IMR-90 (cell line): ENCODE measurements around the gene MRPS22. TPM values are rescaled to one million over a fixed set of nuclear protein-coding genes. Genes with fewer than 3 reads are reported as not detected.

Experiments used
- ATAC-seq: fragments of 200-7000 bp; cut with Tn5 transposase; 2 replicates; pipeline ENCODE4 v1.9.1; 2020; ENCODE audit warnings: low read depth, mild to moderate bottlenecking, moderate library complexity
- BruUV-seq: library from RNA; stranded (reverse); fragments of 400-500 nt; replicated peaks from 2 replicates; lab custom pipeline; 2021; lab: Mats Ljungman, UMichigan
- CTCF ChIA-PET: fragments of 300-600 bp; formaldehyde crosslinking; extraction: SDS; loops from one replicate; lab custom pipeline; 2021; ENCODE audit warnings: antibody characterized with exemption; lab: Yijun Ruan, JAX
- POLR2A ChIA-PET: fragments of 300-600 bp; sonication (Branson Sonifier 250); formaldehyde crosslinking; loops from one replicate; lab custom pipeline; 2022; ENCODE audit warnings: antibody characterized with exemption; ENCODE audit not compliant: unreplicated experiment; lab: Charles Lee
- DNase-seq: peaks from one replicate; pipeline ENCODE4 v3.0.0; 2013
- H2AFZ ChIP-seq: replicated peaks from 2 replicates; pipeline ENCODE3; 2013; ENCODE audit warnings: low read length, mild to moderate bottlenecking; ENCODE audit not compliant: poor library complexity
- H2AK5ac ChIP-seq: 2 replicates; pipeline ENCODE4 v1.6.1; 2013; ENCODE audit warnings: low read depth, low read length, inconsistent platforms
- H2AK9ac ChIP-seq: replicated peaks from 2 replicates; pipeline ENCODE3; 2013; ENCODE audit warnings: mild to moderate bottlenecking, low read depth, low read length, moderate library complexity; ENCODE audit not compliant: poor library complexity
- H2BK120ac ChIP-seq: 2 replicates; pipeline ENCODE4 v1.6.1; 2013; ENCODE audit warnings: low read depth, low read length, inconsistent platforms
- H2BK15ac ChIP-seq: 3 replicates; pipeline ENCODE4 v1.6.1; 2013; ENCODE audit warnings: low read depth, low read length, inconsistent platforms
- H2BK20ac ChIP-seq: 2 replicates; pipeline ENCODE4 v1.6.1; 2013; ENCODE audit warnings: low read depth, mild to moderate bottlenecking, inconsistent platforms, low read length, moderate library complexity
- H2BK5ac ChIP-seq: 2 replicates; pipeline ENCODE4 v1.6.1; 2013; ENCODE audit warnings: mild to moderate bottlenecking, low read depth, low read length, inconsistent platforms; ENCODE audit not compliant: poor library complexity, severe bottlenecking
- H3K14ac ChIP-seq: replicated peaks from 2 replicates; pipeline ENCODE4 v1.6.1; 2013; ENCODE audit warnings: low read depth, low read length, inconsistent platforms
- H3K18ac ChIP-seq: 2 replicates; pipeline ENCODE4 v1.6.1; 2013; ENCODE audit warnings: low read depth, low read length, control low read depth
- H3K23ac ChIP-seq: 2 replicates; pipeline ENCODE4 v1.6.1; 2013; ENCODE audit warnings: low read depth, low read length, inconsistent platforms
- H3K27ac ChIP-seq: 2 replicates; pipeline ENCODE4 v1.5.1; 2013; ENCODE audit warnings: mild to moderate bottlenecking, control low read depth, low read length; ENCODE audit not compliant: insufficient read depth
- H3K27me3 ChIP-seq: 2 replicates; pipeline ENCODE4 v1.6.1; 2013; ENCODE audit warnings: low read length; ENCODE audit not compliant: control insufficient read depth, insufficient read depth
- H3K36me3 ChIP-seq: 2 replicates; pipeline ENCODE4 v1.6.1; 2013; ENCODE audit warnings: low read length, mixed read lengths; ENCODE audit not compliant: control insufficient read depth, insufficient read depth
- H3K4ac ChIP-seq: 2 replicates; pipeline ENCODE4 v1.6.1; 2013; ENCODE audit warnings: low read depth, low read length, inconsistent platforms
- H3K4me1 ChIP-seq: 2 replicates; pipeline ENCODE4 v1.6.1; 2013; ENCODE audit warnings: low read length, mixed read lengths; ENCODE audit not compliant: control insufficient read depth, insufficient read depth
- H3K4me2 ChIP-seq: 2 replicates; pipeline ENCODE4 v1.6.1; 2013; ENCODE audit warnings: low read depth, mild to moderate bottlenecking, control low read depth, low read length, moderate library complexity
- H3K4me3 ChIP-seq: 2 replicates; pipeline ENCODE4 v1.5.1; 2013; ENCODE audit warnings: low read depth, mild to moderate bottlenecking, control low read depth, low read length, moderate library complexity; ENCODE audit not compliant: insufficient read depth
- H3K56ac ChIP-seq: 2 replicates; pipeline ENCODE4 v1.6.1; 2013; ENCODE audit warnings: low read length, inconsistent platforms; ENCODE audit not compliant: insufficient read depth; ENCODE audit errors: extremely low read depth
- H3K79me1 ChIP-seq, 2 experiments: 2 replicates each; pipeline ENCODE4 v1.6.1; 2013; ENCODE audit warnings: low read length in 2 of 2, inconsistent platforms in 1 of 2, low read depth in 1 of 2
- H3K9ac ChIP-seq: 2 replicates; pipeline ENCODE4 v1.6.1; 2013; ENCODE audit warnings: low read depth, low read length, control low read depth
- H3K9me1 ChIP-seq: 2 replicates; pipeline ENCODE4 v1.6.1; 2013; ENCODE audit warnings: low read length, inconsistent platforms; ENCODE audit not compliant: insufficient read depth
- H3K9me3 ChIP-seq: 2 replicates; pipeline ENCODE4 v1.6.1; 2013; ENCODE audit warnings: low read length; ENCODE audit not compliant: control insufficient read depth, insufficient read depth
- H4K20me1 ChIP-seq: 2 replicates; pipeline ENCODE4 v1.6.1; 2013; ENCODE audit warnings: low read length, inconsistent platforms; ENCODE audit not compliant: insufficient read depth
- H4K5ac ChIP-seq: 2 replicates; pipeline ENCODE4 v1.6.1; 2013; ENCODE audit warnings: mild to moderate bottlenecking, low read depth, low read length, control low read depth
- H4K8ac ChIP-seq, 2 experiments: 2 replicates each; pipeline ENCODE4 v1.6.1; 2013; ENCODE audit warnings: low read depth in 2 of 2, low read length in 2 of 2, control low read depth in 1 of 2, inconsistent platforms in 1 of 2
- H4K91ac ChIP-seq: 2 replicates; pipeline ENCODE4 v1.6.1; 2013; ENCODE audit warnings: low read depth, low read length, inconsistent platforms; ENCODE audit not compliant: insufficient read depth
- BHLHE40 ChIP-seq: fragments of 150-350 bp; IDR thresholded peaks from 2 replicates; pipeline ENCODE4 v1.6.1; 2016; ENCODE audit warnings: mild to moderate bottlenecking, low read depth, low read length
- CEBPB ChIP-seq: IDR thresholded peaks from 2 replicates; pipeline ENCODE4 v1.6.1; 2012; ENCODE audit warnings: low read depth, low read length, improper control_type of control experiment
- CHD1 ChIP-seq: IDR thresholded peaks from 2 replicates; pipeline ENCODE4 v1.6.1; 2012; ENCODE audit warnings: low read depth, low read length, improper control_type of control experiment
- FOS ChIP-seq: fragments of 150-350 bp; IDR thresholded peaks from 2 replicates; pipeline ENCODE4 v1.6.1; 2016; ENCODE audit warnings: low read depth, low read length
- MAZ ChIP-seq: IDR thresholded peaks from 2 replicates; pipeline ENCODE4 v1.6.1; 2012; ENCODE audit warnings: low read depth, mild to moderate bottlenecking, low read length, improper control_type of control experiment, moderate library complexity, borderline replicate concordance
- MXI1 ChIP-seq: IDR thresholded peaks from 2 replicates; pipeline ENCODE4 v1.6.1; 2012; ENCODE audit warnings: low read depth, mild to moderate bottlenecking, low read length, moderate library complexity, borderline replicate concordance
- POLR2A ChIP-seq: IDR thresholded peaks from 2 replicates; pipeline ENCODE4 v1.6.1; 2012; ENCODE audit warnings: mild to moderate bottlenecking, low read depth, low read length
- RAD21 ChIP-seq: IDR thresholded peaks from 2 replicates; pipeline ENCODE4 v1.6.1; 2012; ENCODE audit warnings: low read length, improper control_type of control experiment
- RCOR1 ChIP-seq: IDR thresholded peaks from 2 replicates; pipeline ENCODE4 v1.6.1; 2012; ENCODE audit warnings: mild to moderate bottlenecking, low read length, improper control_type of control experiment; ENCODE audit not compliant: insufficient replicate concordance
- RFX5 ChIP-seq: IDR thresholded peaks from 2 replicates; pipeline ENCODE4 v1.8.0; 2012; ENCODE audit warnings: low read depth, mild to moderate bottlenecking, low read length, moderate library complexity
- SMC3 ChIP-seq: fragments of 150-350 bp; IDR thresholded peaks from 2 replicates; pipeline ENCODE4 v1.6.1; 2016; ENCODE audit warnings: low read depth, mild to moderate bottlenecking, antibody characterized with exemption, low read length, moderate library complexity
- USF2 ChIP-seq: fragments of 150-350 bp; IDR thresholded peaks from 2 replicates; pipeline ENCODE4 v1.6.1; 2017; ENCODE audit warnings: mild to moderate bottlenecking, antibody characterized with exemption, low read length, low read depth
- WGBS, 2 experiments: methylation state at CpG; one replicate each; pipeline versions ENCODE4 v1.1.5 to v1.1.7; 2013; ENCODE audit warnings: missing lambda C conversion rate in 2 of 2; ENCODE audit not compliant: insufficient read length in 1 of 2; ENCODE audit errors: extremely low coverage in 2 of 2; 5-methylcytosine and 5-hydroxymethylcytosine counted together
- dilution Hi-C: fragments of 300-500 bp; cut with HindIII; formaldehyde crosslinking; loops from one replicate; pipeline ENCODE4 v1.14.3; 2018; ENCODE audit warnings: low sequenced_read_pairs; ENCODE audit not compliant: unreplicated experiment
- in situ Hi-C: fragments of 300-500 bp; cut with MboI; formaldehyde crosslinking; loops from 3 replicates; pipeline ENCODE4 v1.14.3; 2019; ENCODE audit warnings: low sequenced_read_pairs, inconsistent platforms, mixed read lengths
- intact Hi-C: fragments of 100-400 bp; cut with micrococcal nuclease; formaldehyde crosslinking; loops from 2 replicates; pipeline ENCODE4 v1.10.0; 2022
- polyA plus RNA-seq, 3 experiments: library from polyadenylated mRNA; depleted of rRNA; stranded (reverse); fragments of >200 nt; gene quantifications; 2 replicates each; pipeline ENCODE4 v1.2.3, GENCODE V29; 2012; ENCODE audit warnings: low replicate concordance in 1 of 3
- total RNA-seq: library from RNA; depleted of rRNA; stranded (reverse); fragments of >200 nt; gene quantifications from 2 replicates; pipeline ENCODE4 v1.2.3, GENCODE V29; 2012

Gene MRPS22
- total and polyA plus RNA-seq, 2 of the 4 experiments (the other 2 are of a cell fraction), result 54.5 to 72.4 TPM

- Histone ChIP-seq H3K36me3 (peaks cover 20% of the 10 kb centered on the region), H4K5ac (no peak overlapping the region), H3K4me3 (no peak overlapping the region), H3K9ac (no peak overlapping the region), H2BK20ac (no peak overlapping the region), H2AFZ (no peak overlapping the region), H2BK120ac (no peak overlapping the region), H4K91ac (no peak overlapping the region), H3K18ac (no peak overlapping the region), H3K4me2 (no peak overlapping the region), H3K9me3 (no peaks in the 10 kb centered on the region), H3K9me1 (no peaks in the 10 kb centered on the region; the same call in 1 of the 2 replicates), H4K8ac (no peak overlapping the region), H3K27ac (no peak overlapping the region), H2BK5ac (no peak overlapping the region), H3K4ac (no peak overlapping the region), H4K20me1 (no peaks in the 10 kb centered on the region), H3K79me1 (peaks cover 15 to 36% of the 10 kb centered on the region in 2 experiments), H3K14ac (no peak overlapping the region), H3K23ac (no peak overlapping the region), H2AK9ac (no peak overlapping the region), H2AK5ac (no peak overlapping the region), H3K56ac (no peak overlapping the region), H2BK15ac (no peak overlapping the region), H3K4me1 (peaks cover 2% of the 10 kb centered on the region), H3K27me3 (no peaks in the 10 kb centered on the region)
- dilution Hi-C loops (no loop called here), intact Hi-C loops (no loop called here), in situ Hi-C loops (loop anchor here (5.0 to 25.0 kb wide), 3 partner anchors 41 to 759 kb away; partner anchors contain the start of genes CEP70 and COPB2)
- CTCF ChIA-PET, result no interaction called here
- no TSS peak for BruUV-seq
- WGBS, 2 experiments, result no CpG with 5 or more reads among the region's 2 CpGs
- no peak for TF ChIP-seq USF2
- no peak for TF ChIP-seq RFX5
- no peak for TF ChIP-seq POLR2A
- no peak for TF ChIP-seq CEBPB
- TF ChIP-seq MXI1, result no peak
- no peak for TF ChIP-seq MAZ
- no peak for TF ChIP-seq FOS
- TF ChIP-seq SMC3, result no peak
- no peak for TF ChIP-seq RCOR1
- TF ChIP-seq CHD1, result no peak
- no peak for TF ChIP-seq RAD21
- TF ChIP-seq BHLHE40, result no peak
- POLR2A ChIA-PET, result interaction anchor here (0.5 kb wide), 1 partner anchor 411 kb away, joined by 4 read pairs; no protein-coding TSS in a partner anchor
- no peak for DNase-seq
- no peak for ATAC-seq
These were observed 3.0 kb downstream of the MRPS22 start for GRCh38 chr3:139346771-139347170.
